Activated CD4-positive, alpha-beta T cell treated with anti-CD3 and anti-CD28 coated beads, Interleukin-2, Interleukin-4, amounts not matched to agents 100 ng/mL and 50 ng/mL, durations not matched to agents 16 hours and 8 hours (primary cell): ENCODE data around the gene SLC25A15.

ENCODE experiments used
- DNase-seq: peaks from one replicate; pipeline ENCODE4 v3.0.0-alpha.2; 2020; ENCODE audit warnings: low spot score

SLC25A15 gene

DNA sequence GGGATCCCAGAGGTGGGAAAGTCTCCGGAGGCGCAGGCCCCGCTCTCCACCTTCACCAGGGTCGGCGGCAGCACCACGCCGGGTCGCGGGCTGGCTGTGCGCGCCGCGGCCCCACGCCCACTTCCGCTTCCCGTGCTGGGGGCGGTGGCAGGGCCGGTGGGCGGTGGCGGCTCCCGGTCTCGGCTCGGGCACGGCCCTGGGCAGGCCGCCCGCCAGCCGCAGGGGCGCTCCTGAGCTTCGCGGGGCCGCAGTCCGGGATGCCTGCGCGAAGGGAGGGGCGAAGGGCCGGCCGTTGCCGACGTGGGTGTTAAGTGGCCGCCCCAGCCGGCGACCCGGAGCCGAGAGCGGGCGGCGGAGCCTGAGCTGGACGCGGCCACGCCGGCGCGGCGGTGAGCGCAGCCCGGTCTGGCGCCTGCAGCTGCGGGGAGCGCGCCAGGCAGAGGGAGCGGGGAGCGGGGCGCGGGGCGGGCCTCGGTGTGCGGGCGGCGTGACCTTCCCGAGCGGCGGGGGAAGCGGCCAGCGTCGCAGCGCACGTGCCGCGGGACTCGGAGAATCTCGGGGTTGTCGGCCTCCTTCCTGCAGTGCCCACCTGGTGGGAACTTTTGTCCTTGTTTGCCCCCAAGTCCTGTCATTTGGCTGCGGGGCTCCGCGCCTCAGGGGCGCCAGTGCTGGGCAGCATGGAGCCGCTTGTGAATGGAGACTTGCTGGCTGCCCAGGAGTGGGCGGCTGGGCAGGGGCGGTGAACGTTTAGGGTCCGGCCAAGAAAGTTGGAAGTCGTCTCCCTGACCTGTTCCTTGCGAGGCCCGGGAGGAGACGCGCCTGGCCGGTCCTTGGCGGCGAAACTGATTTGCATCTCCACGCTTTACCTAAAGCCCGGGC, at the start of gene SLC25A15:
SLC25A15 (plus strand) TSS at position 337 of the 879 bp plus-strand sequence. CDS start 3,616 bp downstream, outside the sequence.
- DNase-seq = peak; percentile 74

DNA sequence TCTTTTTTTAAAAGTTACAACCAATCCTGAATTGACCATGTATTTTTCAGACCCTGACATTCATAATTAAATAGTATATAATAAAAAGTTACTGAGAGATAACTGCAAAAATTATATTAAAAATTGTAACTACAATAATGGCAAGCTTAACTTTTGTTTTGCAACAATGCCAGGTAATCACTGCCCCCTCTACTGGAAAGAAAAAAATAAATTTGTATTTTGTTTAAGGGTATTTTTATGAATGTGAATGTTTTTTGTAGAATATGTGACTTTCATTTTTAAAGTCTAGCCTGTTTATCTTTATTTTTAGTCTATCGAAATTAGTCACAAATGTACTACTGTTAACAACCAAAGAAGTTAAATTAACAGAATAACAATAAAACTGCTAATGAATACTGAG, 40.1 kb upstream of the SLC25A15 start:
- no peak for DNase-seq

DNA sequence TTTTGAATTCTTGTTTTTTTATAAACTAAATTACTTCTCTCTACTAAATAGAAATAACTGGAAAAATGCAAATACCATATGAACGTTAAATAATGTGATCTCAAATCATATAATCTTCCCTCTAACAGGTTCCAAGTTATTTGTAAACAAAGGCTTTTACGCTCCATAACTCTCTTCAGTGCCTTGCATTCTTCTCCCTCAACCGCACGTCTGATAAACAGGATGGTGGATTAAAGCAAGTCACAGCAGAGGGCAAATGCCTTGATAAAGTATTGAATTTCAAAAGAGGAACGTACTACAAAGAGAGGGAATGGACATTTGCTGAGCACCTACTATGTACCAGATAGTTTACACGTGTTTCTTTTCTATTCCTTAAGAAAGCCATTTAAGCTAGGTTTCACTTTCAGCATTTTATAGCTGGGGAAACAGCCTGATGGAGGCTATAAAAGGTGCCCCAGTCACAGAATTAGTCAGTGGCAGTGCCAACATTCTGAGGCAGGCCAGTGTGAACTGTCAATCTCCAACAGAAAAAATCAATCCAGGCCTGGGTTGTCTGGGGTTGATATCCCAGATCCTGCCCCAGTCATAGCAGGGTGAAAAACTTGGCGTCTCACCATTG, 34.2 kb upstream of the SLC25A15 start:
- DNase-seq = no peak

DNA sequence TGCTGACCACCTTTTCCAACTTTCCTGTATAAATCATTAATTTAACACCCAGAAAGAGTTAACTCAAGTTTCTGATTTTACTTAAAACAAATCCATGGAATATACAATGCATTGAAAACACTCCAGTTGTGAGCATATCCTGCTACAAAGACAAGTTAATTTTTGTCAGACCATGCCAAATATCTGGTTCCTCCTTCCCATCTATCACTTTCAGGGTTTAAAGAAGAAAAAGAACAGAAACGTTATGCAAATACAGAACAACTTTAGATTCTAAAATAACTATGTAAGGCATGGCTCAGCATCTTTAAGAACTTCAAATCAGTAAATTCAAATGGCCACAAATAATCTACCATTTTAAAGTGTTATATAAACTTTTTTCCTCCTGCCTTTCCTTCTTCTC, 33.4 kb upstream of the SLC25A15 start:
- no peak for DNase-seq

DNA sequence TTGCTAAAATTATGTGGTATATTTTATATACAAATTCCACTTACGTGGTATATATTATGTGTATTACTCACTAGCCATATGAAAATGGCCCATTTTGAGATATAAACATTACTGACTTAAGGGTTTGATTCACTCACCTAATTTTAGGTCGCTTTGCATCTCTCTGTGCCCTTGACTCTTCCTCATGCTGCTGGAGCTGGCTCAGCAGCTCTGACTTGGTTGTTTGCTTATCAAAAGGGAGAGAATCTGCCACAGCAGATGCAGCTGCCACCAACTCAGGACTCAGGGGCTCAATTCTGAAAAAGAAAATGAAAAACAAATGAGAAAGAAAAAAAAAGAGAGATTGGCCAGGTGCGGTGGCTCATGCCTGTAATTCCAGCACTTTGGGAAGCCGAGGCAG, 30.6 kb upstream of the SLC25A15 start:
- no peak for DNase-seq

DNA sequence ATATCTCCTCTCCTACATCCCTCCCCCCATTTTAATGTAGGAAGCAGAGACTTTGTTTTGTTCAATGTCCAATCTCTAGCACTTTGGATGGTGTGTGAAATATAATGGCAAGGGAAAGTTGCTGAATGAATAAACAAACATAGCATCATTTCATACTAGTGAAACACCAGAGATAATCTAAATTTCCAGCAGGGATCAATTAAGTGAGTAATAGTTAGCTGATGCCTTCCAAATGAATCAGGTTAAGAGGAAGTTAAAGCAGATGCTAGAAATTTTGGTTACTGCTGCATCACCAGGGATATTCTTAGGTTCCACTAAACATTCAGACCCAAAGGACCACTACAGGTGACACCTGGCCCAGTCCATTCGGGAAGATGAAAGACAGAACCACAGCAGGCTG, 26.6 kb upstream of the SLC25A15 start:
- no peak for DNase-seq

DNA sequence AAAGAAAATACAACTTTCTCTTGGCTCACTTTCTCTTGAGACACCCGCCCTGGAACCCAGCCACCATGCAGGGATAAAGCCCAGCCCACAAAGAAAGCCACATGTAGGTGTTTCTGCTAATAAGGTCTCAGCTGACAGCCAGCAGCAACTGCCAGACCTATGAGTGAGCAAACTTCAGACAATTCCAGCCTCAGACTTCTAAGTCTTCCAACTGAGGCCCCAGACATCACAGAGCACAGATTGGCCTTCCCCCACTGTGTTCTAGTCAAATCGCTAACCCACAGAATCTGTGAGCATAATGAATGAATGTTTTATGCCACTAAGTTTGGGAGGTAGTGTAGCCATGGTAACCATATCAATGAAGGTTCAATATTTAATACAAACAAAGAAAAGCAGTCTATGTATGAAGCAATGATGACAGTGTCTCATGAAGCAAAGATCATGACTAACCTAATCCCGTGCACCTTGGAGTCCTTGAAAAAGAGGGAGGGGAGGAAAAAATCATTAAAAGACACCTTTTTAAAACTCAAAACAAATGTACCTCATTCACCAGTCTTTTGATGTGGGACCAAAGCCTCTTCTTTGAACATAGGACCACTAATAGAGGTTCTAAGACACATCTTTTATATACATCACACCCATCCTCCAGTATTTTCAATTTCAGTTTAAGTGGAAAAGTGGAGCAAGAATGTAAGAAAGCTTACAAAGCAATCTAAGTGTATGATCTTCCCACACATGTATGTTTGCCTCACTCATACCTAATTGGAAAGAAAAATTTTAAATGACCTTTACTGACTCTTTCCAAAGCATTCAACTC, 24.6 kb upstream of the SLC25A15 start:
- DNase-seq = peak; percentile 54

DNA sequence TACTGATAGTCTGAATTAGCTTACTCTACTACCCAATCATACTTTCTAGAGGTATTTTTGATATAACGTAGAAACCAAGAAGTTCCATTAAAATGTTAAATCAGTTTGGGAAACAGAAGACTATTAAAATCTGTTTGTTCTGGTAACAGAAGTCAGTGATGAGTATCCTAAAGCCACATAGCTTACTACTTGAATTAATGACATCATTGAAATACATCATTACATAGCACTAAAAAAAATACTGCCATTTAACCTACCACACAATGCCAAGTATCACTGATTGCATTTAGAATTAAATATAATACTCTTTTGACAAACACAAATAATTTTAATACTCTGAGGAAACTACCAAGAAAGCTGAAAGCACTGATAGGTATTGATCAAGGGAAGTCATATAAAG, 23.8 kb upstream of the SLC25A15 start:
- no peak for DNase-seq

DNA sequence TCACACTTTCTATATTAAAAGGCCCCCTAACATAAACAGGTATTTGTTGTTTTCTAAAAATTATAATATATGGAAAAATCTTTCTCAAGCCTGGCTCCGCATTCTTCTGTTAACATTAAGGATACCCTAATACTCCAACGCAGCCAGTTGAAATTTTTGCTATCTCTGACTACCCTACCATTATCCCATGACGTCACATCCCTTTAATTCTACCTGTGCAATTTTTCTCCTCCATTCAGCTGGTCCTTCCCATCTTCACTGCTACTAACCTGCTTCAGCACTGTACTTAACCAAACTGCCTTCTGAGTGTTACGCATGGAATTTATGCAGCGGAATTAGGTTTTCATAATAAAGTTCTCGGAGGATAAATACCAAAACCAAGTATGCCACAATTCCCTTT, 19.4 kb upstream of the SLC25A15 start:
- no peak for DNase-seq

DNA sequence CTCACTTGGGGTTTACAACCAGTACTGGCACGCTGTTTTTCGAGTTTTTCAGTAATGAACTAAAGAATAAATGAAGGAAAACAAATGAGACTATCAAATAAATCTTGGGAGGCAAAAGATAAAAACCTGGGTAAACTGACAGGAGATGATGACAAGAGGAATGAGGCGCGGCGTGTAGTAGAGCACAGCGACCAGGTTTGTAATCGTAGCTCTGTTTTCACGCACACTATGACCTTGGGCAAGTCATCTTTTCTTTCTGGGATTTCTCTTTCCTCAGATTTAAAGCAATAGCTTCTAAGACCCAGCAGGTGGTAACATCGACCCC, 18.8 kb upstream of the SLC25A15 start:
- DNase-seq = no peak

DNA sequence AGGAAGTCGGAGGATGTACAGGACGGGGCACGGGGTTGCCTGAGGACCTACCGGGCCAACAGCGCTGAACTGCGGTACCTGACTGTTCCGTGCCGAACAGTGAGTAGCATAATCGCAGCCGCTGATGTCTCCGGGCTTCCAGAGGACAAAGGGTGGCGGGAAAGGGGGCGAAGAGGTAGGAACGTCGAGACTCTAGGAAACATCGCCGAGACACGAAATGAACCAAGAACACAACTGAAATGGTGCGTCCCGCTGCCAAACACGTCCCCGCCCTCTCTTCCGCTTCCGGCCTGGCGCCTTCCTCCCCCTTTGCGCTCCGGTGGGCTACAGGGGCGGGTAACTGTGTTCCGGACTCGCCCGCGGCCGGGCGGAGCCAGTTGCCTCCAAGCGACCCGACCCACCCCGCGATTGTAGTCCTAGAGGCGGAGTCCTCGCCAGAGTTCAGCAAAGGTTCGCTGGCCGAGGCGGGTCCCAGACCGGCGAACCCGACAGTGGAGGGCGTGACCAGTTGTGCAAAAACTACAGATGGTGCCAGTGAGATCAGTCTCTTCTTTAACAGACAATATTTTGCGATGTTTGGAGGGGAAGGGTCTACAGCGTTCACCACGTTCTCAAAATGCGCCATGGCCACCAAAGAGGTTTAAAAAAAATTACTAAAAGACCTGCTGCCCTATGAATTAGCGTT, 18.3 kb upstream of the SLC25A15 start, which contains the start of gene MRPS31:
MRPS31 (minus strand) TSS at position 257 of the 685 bp plus-strand sequence; CDS start at position 203, 54 bp downstream.
- peak; percentile 96 for DNase-seq

DNA sequence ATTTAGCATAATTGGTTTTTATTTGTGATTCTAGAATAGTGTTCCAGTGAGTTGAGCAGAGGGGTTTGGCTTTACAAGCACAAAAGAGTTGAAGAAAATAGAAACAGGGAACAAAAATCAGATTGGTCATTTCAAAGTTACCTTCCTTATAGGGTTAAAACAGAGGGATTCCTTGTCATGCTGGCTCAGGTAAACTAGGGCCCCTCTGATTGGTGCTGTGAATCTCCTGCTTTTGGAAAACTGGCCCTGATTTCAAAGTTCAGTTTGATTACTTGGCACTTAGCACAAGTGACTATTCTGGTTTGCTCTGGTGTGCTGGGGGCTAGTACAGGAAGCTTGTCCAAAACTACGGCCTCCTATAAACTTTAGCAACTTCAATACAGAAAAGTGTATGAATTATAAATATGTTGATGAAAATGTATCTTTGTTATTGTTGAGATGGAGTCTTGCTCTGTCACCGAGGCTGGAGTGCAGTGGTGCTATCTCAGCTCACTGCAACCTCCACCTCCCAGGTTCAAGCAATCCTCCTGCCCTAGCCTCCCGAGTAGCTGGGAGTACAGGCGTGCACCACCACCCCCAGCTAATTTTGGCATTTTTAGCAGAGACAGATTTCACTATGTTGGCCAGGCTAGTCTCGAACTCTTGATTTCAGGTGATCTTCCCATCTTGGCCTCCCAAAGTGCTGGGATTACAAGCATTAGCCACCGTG, 16.5 kb upstream of the SLC25A15 start:
- DNase-seq = no peak

DNA sequence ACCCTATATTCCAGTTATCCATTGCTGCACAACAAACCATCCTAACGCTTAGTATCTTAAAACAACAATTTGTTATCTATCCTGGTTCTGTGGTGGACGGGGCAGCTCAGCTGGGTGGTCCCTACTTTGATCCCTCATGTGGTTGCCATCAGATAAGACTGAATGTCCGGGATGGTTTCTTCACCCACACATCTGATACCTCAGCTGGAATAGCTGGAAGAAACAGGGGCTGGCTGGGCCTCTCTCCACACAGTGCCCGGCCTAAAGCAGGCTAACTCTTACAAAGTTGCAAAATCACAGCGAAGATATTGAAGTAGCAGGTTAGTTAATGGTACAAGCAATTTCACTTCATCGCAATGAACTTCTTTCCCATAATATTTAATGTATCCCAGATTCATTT, 14.7 kb upstream of the SLC25A15 start:
- DNase-seq = no peak

DNA sequence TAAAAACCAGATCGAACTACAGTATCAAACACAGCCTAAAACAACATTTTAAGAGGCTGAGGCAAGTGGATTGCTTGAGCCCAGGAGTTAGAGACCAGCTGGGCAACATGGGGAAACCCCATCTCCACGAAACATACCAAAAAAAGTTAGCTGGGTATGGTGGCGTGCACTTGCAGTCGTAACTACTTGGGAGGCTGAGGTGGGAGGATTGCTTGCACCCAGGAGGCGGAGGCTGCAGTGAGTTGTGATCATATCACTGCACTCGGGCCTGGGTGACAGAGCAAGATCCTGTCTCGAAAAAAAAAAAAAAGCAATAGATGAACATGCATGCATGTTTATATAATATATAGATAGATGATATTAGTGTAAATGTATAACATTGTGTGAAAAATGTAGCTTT, 13.2 kb upstream of the SLC25A15 start:
- no peak for DNase-seq

DNA sequence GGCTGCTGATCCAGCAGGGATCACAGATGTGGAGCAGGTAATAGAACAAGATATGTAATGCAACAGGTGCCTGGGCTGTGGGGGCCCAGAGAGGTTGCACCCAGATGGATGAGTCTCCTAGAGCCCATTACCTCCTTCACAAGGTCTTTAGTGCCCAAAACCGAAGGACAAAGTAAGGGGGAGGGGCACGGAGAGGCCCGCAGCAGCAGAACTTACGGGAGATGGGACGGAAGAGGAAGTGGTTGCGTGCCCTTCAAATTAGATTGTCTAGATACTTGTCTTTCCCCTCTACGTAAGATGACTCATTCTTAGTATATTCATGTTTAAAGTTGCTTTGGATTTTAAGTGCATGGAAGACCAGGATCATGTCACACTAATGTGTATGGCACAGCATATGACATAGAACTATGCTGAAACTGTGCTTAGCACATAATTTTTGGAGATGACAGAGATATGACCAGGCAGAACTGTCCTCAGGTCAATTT, 12.7 kb upstream of the SLC25A15 start:
- DNase-seq = peak; percentile 83

DNA sequence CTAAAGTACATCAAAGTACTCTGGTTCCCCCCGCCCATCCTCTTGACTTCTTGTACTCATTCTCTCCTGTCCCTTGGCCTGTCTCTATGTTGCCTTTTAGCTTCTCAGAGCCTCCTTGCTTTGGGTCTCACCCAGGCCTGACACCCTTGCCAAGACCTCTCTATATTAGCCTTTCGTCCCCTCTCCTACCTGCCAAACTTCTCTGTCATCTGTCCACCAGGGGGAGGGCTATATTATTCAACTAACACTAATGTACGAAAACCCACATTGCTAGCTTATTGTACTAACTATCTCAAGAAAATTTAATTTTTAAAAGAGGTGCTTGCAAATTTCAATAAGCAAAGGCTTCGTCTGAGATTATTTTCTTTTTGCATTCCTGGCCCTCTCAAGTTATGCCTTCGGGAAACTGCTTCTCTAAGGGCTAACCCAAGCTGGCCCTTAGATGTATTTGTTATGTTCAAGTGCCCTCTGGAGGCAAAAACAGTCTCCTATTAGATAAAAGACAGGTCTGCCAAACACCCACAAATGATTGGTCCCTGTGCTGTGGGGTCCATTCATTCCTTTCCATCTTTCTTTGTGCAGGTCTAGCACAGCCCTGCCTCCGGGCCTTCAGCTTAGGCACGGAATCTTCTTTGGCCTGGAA, 12.1 kb upstream of the SLC25A15 start:
- peak; percentile 65 for DNase-seq

DNA sequence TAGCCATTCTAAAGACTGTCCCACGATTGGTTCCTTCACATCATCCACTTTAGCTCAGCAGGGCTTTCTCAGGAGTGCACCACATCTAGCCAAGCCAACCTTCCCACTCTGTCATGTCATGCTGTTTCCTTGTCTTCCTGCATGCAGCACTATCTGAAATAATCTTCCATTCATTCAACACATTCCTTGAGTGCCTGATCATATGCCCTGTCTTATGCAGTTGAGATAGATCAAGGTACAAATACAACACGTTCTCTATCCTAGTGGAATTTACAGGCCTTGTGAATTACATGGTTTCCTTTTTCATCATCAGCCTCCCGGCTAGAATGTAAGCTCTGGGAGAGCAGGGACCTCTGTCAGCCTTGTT, 11.6 kb upstream of the SLC25A15 start:
- DNase-seq = no peak

DNA sequence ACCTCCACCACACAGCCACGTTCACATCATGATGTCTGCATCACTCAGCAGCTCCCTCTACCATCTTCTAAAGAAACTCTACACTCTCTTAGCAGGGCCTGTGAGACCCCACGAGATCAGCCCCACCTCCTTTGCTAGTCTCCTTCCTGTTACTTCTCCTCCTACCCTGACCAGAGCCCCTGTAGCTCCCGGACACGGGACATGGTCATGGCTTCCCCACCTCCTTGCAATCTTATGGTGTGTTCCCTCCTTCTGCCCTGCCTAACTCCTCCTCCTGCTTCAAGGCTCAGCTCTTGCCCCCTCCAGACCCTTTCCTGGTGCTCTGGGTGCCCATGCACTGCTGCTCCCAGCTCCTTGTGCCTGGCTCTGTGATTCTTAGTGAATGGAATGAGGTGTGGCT, 10.4 kb upstream of the SLC25A15 start:
- no peak for DNase-seq

DNA sequence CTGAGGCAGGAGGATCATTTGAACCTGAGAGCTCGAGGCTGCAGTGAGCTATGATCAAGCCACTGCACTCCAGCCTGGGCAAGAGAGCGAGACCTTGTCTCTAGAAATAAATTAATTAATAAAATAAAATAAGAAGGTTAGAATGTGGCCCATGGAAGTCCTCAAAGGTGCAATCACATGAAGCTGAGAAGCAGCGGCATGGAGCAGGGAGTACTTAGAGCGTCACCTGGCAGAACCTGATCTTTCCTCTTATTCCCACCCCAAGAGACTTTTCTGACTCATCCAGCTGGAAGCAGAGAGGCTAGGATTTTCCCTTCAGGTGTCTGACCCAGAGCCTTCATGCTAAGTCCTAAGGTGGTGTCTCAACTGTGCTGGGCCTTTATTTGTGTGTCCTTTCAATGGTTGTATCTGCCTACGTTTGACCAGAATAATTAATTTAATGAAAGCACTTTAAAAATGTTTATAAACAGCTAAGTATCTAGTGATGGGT, 9.6 kb upstream of the SLC25A15 start:
- no peak for DNase-seq

DNA sequence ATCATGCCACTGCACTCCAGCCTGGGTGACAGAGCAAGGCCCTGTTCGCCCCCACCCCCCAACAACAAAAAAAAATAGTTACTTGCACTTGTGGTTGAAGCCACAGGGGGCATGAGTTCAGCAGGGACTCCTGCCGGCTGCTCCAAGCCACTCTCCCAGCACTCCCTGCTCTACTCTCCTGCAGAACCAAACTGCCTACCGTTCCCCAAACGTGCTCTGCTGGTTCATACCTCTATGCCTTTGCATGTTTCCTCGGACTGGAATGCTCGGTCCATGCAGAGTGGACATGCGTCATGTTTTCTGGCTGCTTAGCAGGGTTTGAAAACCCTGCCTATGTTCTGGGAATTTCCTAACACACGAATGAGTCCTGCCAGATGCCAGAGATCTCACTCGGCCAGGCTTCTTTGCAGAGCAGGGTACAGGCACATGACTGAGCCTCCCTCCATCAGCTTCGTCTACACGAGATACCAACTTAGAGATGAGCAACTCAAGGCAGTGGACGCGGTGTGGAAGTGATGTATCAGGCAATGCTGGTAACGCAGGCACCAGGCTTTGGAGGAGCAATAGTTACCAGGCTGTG, 8.5 kb upstream of the SLC25A15 start:
- DNase-seq = no peak
